SU-DHL-6 (cell line): ENCODE measurements around the gene ZNF44.

Source experiments
- H2AFZ ChIP-seq: fragments of 200-600 bp; sonication (generic); 2 replicates; pipeline ENCODE4 v1.6.1; 2014; ENCODE audit warnings: low read depth, mild to moderate bottlenecking, moderate library complexity, mixed read lengths, antibody characterized with exemption, low read length; ENCODE audit not compliant: severe bottlenecking
- H3F3A ChIP-seq: fragments of 200-600 bp; shearing (Covaris generic); 2 replicates; pipeline ENCODE4 v1.6.0; 2016; ENCODE audit warnings: antibody characterized with exemption, mild to moderate bottlenecking; ENCODE audit not compliant: insufficient read depth
- H3K27ac ChIP-seq: fragments of 200-600 bp; sonication (generic); 2 replicates; pipeline ENCODE4 v1.5.1; 2016; ENCODE audit warnings: low read depth, mild to moderate bottlenecking, low read length, moderate library complexity, mixed read lengths
- H3K27me3 ChIP-seq: fragments of 200-600 bp; sonication (generic), shearing (Covaris generic); 2 replicates; pipeline ENCODE4 v1.6.0; 2014; ENCODE audit warnings: mild to moderate bottlenecking, low read length
- H3K36me3 ChIP-seq: fragments of 200-600 bp; sonication (generic); 2 replicates; pipeline ENCODE4 v1.6.1; 2014; ENCODE audit warnings: mild to moderate bottlenecking, low read length, mixed read lengths
- H3K4me2 ChIP-seq: fragments of 300-600, 200-600 bp; shearing (Covaris generic), sonication (generic); 2 replicates; pipeline ENCODE4 v1.6.0; 2014; ENCODE audit warnings: low read length, low read depth, mild to moderate bottlenecking; ENCODE audit not compliant: poor library complexity, severe bottlenecking
- H3K4me3 ChIP-seq: fragments of 200-600 bp; sonication (generic); 2 replicates; pipeline ENCODE4 v1.5.1; 2014; ENCODE audit warnings: antibody characterized with exemption, low read length, mild to moderate bottlenecking, mixed read lengths; ENCODE audit not compliant: insufficient read depth, poor library complexity, severe bottlenecking
- H3K79me2 ChIP-seq: fragments of 200-600 bp; sonication (generic); 2 replicates; pipeline ENCODE4 v1.6.1; 2014; ENCODE audit warnings: mild to moderate bottlenecking, low read length, moderate library complexity; ENCODE audit not compliant: insufficient read depth
- H3K9ac ChIP-seq: fragments of 200-600 bp; sonication (generic); 2 replicates; pipeline ENCODE4 v1.7.0; 2014; ENCODE audit warnings: mild to moderate bottlenecking, low read length
- H3K9me2 ChIP-seq: fragments of 200-600 bp; sonication (generic); replicated peaks from 2 replicates; pipeline ENCODE4 v1.6.1; 2014; ENCODE audit warnings: low read length; ENCODE audit not compliant: insufficient read depth
- H3K9me3 ChIP-seq: fragments of 200-600 bp; sonication (generic); 2 replicates; pipeline ENCODE4 v1.6.1; 2014; ENCODE audit warnings: low read length, mixed read lengths; ENCODE audit not compliant: insufficient read depth
- H4K20me1 ChIP-seq: fragments of 200-600 bp; sonication (generic); 2 replicates; pipeline ENCODE4 v1.6.1; 2014; ENCODE audit warnings: low read depth, mild to moderate bottlenecking, antibody characterized with exemption, low read length, moderate library complexity, mixed read lengths
- CTCF ChIP-seq: fragments of 200-600 bp; sonication (generic); IDR thresholded peaks from one replicate; pipeline ENCODE4 v1.5.1; 2017; ENCODE audit warnings: antibody characterized with exemption, mild to moderate bottlenecking, low read length, moderate library complexity; ENCODE audit not compliant: insufficient read depth, poor library complexity, severe bottlenecking
- EZH2phosphoT487 ChIP-seq: fragments of 200-600 bp; sonication (generic), shearing (Covaris generic); conservative IDR thresholded peaks from 2 replicates; pipeline ENCODE4 v1.6.1; 2018; ENCODE audit warnings: mild to moderate bottlenecking, antibody characterized with exemption, low read length, moderate library complexity, mixed read lengths

Gene ZNF44

GRCh38 chr19:12230751-12231733 lies 63.6 kb downstream of the ZNF44 start:
- Histone ChIP-seq H4K20me1 (no peaks in the 10 kb centered on the region), H3K9ac (no peak overlapping the region), H3K4me3 (no peak overlapping the region), H2AFZ (no peak overlapping the region), H3K9me2 (no peaks in the 10 kb centered on the region), H3F3A (no peaks in the 10 kb centered on the region), H3K27ac (no peak overlapping the region), H3K9me3 (no peaks in the 10 kb centered on the region), H3K4me2 (no peak overlapping the region), H3K79me2 (no peaks in the 10 kb centered on the region), H3K36me3 (0 out of 2 replicates have a peak, but pooled peaks cover 2% of the 10 kb centered on the region), H3K27me3 (no peaks in the 10 kb centered on the region)
- TF ChIP-seq CTCF (no peak), EZH2phosphoT487 (no peak)

GRCh38 chr19:12229990-12230389 lies 64.7 kb downstream of the ZNF44 start:
- no peaks in the 10 kb centered on the region for H3K27me3 ChIP-seq
- H3K9me3 ChIP-seq, result no peaks in the 10 kb centered on the region
- no peak overlapping the region for H3K4me2 ChIP-seq

GRCh38 chr19:12224676-12225075 lies 70.0 kb downstream of the ZNF44 start:
- H3F3A ChIP-seq, result no peaks in the 10 kb centered on the region
- 0 out of 2 replicates have a peak, but pooled peaks cover 6% of the 10 kb centered on the region for H3K79me2 ChIP-seq
- no peak overlapping the region for H3K4me2 ChIP-seq
- H3K4me3 ChIP-seq, result no peak overlapping the region
- H2AFZ ChIP-seq, result no peak overlapping the region
- H3K9me3 ChIP-seq, result no peaks in the 10 kb centered on the region
- no peak for TF ChIP-seq EZH2phosphoT487
- TF ChIP-seq CTCF, result no peak
- no peaks in the 10 kb centered on the region for H4K20me1 ChIP-seq
- no peak overlapping the region for H3K27ac ChIP-seq
- H3K36me3 ChIP-seq, result 0 out of 2 replicates have a peak, but pooled peaks cover 2% of the 10 kb centered on the region
- H3K9me2 ChIP-seq, result no peaks in the 10 kb centered on the region
- no peaks in the 10 kb centered on the region for H3K27me3 ChIP-seq
- no peak overlapping the region for H3K9ac ChIP-seq

More at GRCh38 chr19:12229990-12230389, 64.7 kb downstream of the ZNF44 start:
- Histone ChIP-seq H3K79me2 (no peaks in the 10 kb centered on the region), H3K9me2 (no peaks in the 10 kb centered on the region), H3K9ac (no peak overlapping the region), H2AFZ (no peak overlapping the region), H3F3A (no peaks in the 10 kb centered on the region), H3K36me3 (0 out of 2 replicates have a peak, but pooled peaks cover 2% of the 10 kb centered on the region), H3K27ac (no peak overlapping the region), H4K20me1 (no peaks in the 10 kb centered on the region), H3K4me3 (no peak overlapping the region)
- no peak for TF ChIP-seq EZH2phosphoT487
- no peak for TF ChIP-seq CTCF
